Osteocyte (in vitro differentiated cells): ENCODE results near the gene NSF. TPM values are rescaled to one million over a fixed set of nuclear protein-coding genes. Genes with fewer than 3 reads are reported as not detected.

Experiments
- DNase-seq: peaks from one replicate; pipeline ENCODE4 v3.0.0; 2021; ENCODE audit warnings: mixed read lengths; ENCODE audit not compliant: unreplicated experiment; ENCODE audit errors: extremely low spot score
- H3K27ac Mint-ChIP-seq: one replicate; pipeline ENCODE4 v1.8.0; 2021; ENCODE audit warnings: mild to moderate bottlenecking, mixed read lengths; ENCODE audit not compliant: unreplicated experiment
- H3K27me3 Mint-ChIP-seq: one replicate; pipeline ENCODE4 v1.8.0; 2021; ENCODE audit warnings: mixed read lengths; ENCODE audit not compliant: unreplicated experiment
- H3K36me3 Mint-ChIP-seq: one replicate; pipeline ENCODE4 v1.8.0; 2021; ENCODE audit warnings: mixed read lengths; ENCODE audit not compliant: unreplicated experiment
- H3K4me1 Mint-ChIP-seq: one replicate; pipeline ENCODE4 v1.8.0; 2021; ENCODE audit warnings: mixed read lengths; ENCODE audit not compliant: unreplicated experiment
- H3K4me3 Mint-ChIP-seq: one replicate; pipeline ENCODE4 v1.8.0; 2021; ENCODE audit warnings: mild to moderate bottlenecking, moderate library complexity, mixed read lengths; ENCODE audit not compliant: unreplicated experiment
- H3K9me3 Mint-ChIP-seq: one replicate; pipeline ENCODE4 v1.8.0; 2021; ENCODE audit warnings: mixed read lengths; ENCODE audit not compliant: unreplicated experiment
- CTCF ChIP-seq: fragments of 200-600 bp; sonication (generic); IDR thresholded peaks from 2 replicates; pipeline ENCODE4 v1.5.0; 2021; ENCODE audit warnings: antibody characterized with exemption, mild to moderate bottlenecking, moderate library complexity
- total RNA-seq: library from RNA; stranded (reverse); gene quantifications from 2 replicates; pipeline ENCODE4 v1.2.1, GENCODE V29; 2021

NSF gene
- total RNA-seq, 1 donor from 2014 or later, result 48.0 TPM

- no peak for DNase-seq
- no peak for TF ChIP-seq CTCF
- Mint-ChIP-seq H3K27me3 (peaks cover 18% of the 10 kb centered on the region), H3K36me3 (no peaks in the 10 kb centered on the region), H3K4me1 (no peaks in the 10 kb centered on the region), H3K27ac (no peak overlapping the region), H3K4me3 (no peak overlapping the region), H3K9me3 (no peaks in the 10 kb centered on the region)
Measured at GRCh38 chr17:46788300-46788699, 197.8 kb downstream of the NSF start.

DNA sequence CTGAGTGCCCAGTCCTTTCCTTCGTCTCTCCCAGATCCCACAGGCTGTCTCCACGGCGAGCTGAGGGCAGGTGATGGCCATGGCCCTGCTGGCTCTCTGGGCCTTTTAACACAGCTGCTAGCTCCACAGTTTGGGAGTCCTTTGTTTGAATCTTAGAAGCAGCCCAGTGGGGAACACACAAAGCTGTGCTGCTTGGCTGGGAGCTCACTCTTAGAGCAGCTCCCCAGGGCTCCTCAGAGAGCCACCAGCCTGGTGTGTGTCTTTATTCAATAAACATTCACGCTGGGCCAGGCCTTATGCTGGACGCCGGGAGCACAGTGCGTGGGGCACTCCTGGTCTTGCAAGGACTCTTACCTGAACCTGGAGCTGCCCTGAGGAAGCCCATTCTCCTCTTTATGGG is 198.3 kb downstream of the NSF start:
- Mint-ChIP-seq H3K9me3 (no peaks in the 10 kb centered on the region), H3K4me3 (no peak overlapping the region), H3K27ac (no peak overlapping the region), H3K27me3 (peaks cover 23% of the 10 kb centered on the region), H3K4me1 (no peaks in the 10 kb centered on the region), H3K36me3 (no peaks in the 10 kb centered on the region)
- no peak for DNase-seq
- TF ChIP-seq CTCF, result no peak

DNA sequence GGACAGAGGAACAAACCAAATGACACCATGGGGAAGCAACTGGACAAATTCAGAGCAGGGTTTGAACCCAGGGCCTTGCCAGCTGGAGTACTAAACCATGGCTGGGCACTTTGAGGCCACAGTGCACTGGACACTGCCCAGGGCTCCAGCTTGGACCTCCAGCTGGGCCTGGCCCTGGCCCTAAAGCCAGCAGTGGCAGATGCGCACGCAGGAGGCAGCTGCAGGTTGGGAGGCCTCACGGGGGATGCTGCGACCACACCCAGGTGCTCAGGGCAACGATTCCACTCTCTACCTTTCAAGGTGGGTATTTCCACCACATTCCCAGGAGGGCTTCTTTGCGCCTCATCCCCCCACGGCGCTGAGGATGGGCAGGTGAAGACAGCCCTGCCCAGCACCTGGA is 199.1 kb downstream of the NSF start:
- Mint-ChIP-seq H3K4me3 (no peak overlapping the region), H3K36me3 (no peaks in the 10 kb centered on the region), H3K27ac (no peak overlapping the region), H3K27me3 (peaks cover 29% of the 10 kb centered on the region), H3K9me3 (no peaks in the 10 kb centered on the region), H3K4me1 (no peaks in the 10 kb centered on the region)
- no peak for DNase-seq
- TF ChIP-seq CTCF, result no peak

GRCh38 chr17:46790216-46790615 is 199.7 kb downstream of the NSF start:
- no peak overlapping the region for H3K4me3 Mint-ChIP-seq
- no peak for DNase-seq
- H3K27ac Mint-ChIP-seq, result no peak overlapping the region
- no peaks in the 10 kb centered on the region for H3K4me1 Mint-ChIP-seq
- H3K36me3 Mint-ChIP-seq, result no peaks in the 10 kb centered on the region
- H3K27me3 Mint-ChIP-seq, result peaks cover 29% of the 10 kb centered on the region
- no peak for TF ChIP-seq CTCF
- H3K9me3 Mint-ChIP-seq, result no peaks in the 10 kb centered on the region

DNA sequence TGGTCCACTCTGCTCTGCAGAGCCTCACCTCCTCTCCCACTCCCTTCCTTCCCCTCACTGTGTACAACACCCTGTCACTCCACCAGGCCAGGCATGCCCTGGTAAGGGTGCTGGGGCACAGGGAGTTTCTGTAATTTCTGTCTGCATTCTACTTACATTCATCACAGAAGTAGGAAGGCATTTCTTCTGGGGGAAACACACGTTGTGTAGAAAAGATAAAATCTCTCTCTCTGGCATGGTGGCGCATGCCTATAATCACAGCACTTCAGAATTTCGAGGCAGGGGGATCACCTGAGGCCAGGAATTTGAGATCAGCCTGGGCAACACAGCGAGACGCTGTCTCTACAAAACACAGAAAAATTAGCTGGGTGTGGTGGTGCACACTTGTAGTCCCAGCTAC is 201.1 kb downstream of the NSF start:
- Mint-ChIP-seq H3K27me3 (peaks cover 36% of the 10 kb centered on the region), H3K27ac (no peak overlapping the region), H3K4me3 (no peak overlapping the region)

More for the DNA sequence above, 201.1 kb downstream of the NSF start:
- Mint-ChIP-seq H3K36me3 (no peaks in the 10 kb centered on the region), H3K4me1 (peaks cover 6% of the 10 kb centered on the region), H3K9me3 (no peaks in the 10 kb centered on the region)
- DNase-seq, result no peak
- no peak for TF ChIP-seq CTCF
